PC-3 (cell line): ENCODE results near the gene IL9. TPM values are rescaled to one million over a fixed set of nuclear protein-coding genes. Genes with fewer than 3 reads are reported as not detected.

Source experiments
- ATAC-seq: fragments of 200-7000 bp; cut with Tn5 transposase; 2 replicates; pipeline ENCODE4 v1.9.1; 2020; ENCODE audit warnings: mild to moderate bottlenecking, moderate library complexity
- BruUV-seq: library from RNA; stranded (reverse); fragments of 400-500 nt; replicated peaks from 2 replicates; lab custom pipeline; 2021; lab: Mats Ljungman, UMichigan
- CTCF ChIA-PET: fragments of 300-600 bp; sonication (Branson Sonifier 250); formaldehyde crosslinking; loops from one replicate; lab custom pipeline; 2022; ENCODE audit warnings: antibody characterized with exemption; lab: Charles Lee
- POLR2A ChIA-PET: fragments of 300-600 bp; sonication (Branson Sonifier 250); formaldehyde crosslinking; loops from one replicate; lab custom pipeline; 2022; ENCODE audit warnings: antibody characterized with exemption; ENCODE audit not compliant: unreplicated experiment; lab: Charles Lee
- DNase-seq: peaks from one replicate; pipeline ENCODE4 v3.0.0-alpha.2; 2015
- H2AFZ ChIP-seq: fragments of 300-600 bp; sonication (generic); 2 replicates; pipeline ENCODE4 v1.6.0; 2016; ENCODE audit warnings: antibody characterized with exemption, low read length
- H3F3A ChIP-seq: fragments of 300-600 bp; sonication (generic); one replicate; pipeline ENCODE4 v1.6.0; 2017; ENCODE audit warnings: antibody characterized with exemption, low read length, control low read depth, mild to moderate bottlenecking; ENCODE audit not compliant: unreplicated experiment
- H3K27ac ChIP-seq: fragments of 300-600 bp; sonication (generic); 2 replicates; pipeline ENCODE4 v1.5.1; 2016; ENCODE audit warnings: mild to moderate bottlenecking, low read length
- H3K27me3 ChIP-seq: fragments of 300-600 bp; sonication (generic); 2 replicates; pipeline ENCODE4 v1.6.1; 2016; ENCODE audit warnings: low read length, mixed read lengths
- H3K36me3 ChIP-seq: fragments of 300-600 bp; sonication (generic); 2 replicates; pipeline ENCODE4 v1.6.1; 2016; ENCODE audit warnings: low read depth, mixed run types, low read length, mixed read lengths
- H3K4me1 ChIP-seq: fragments of 300-600 bp; sonication (generic); 2 replicates; pipeline ENCODE4 v1.5.1; 2016; ENCODE audit warnings: low read length; ENCODE audit not compliant: insufficient read depth
- H3K4me2 ChIP-seq: fragments of 300-600 bp; sonication (generic); 2 replicates; pipeline ENCODE4 v1.6.0; 2016; ENCODE audit warnings: low read length
- H3K4me3 ChIP-seq: fragments of 300-600 bp; sonication (generic); 2 replicates; pipeline ENCODE4 v1.5.1; 2016; ENCODE audit warnings: mild to moderate bottlenecking, low read length, mixed read lengths
- H3K79me2 ChIP-seq: fragments of 300-600 bp; sonication (generic); 2 replicates; pipeline ENCODE4 v1.6.1; 2017; ENCODE audit warnings: low read length, mixed read lengths
- H3K9ac ChIP-seq: fragments of 300-600 bp; sonication (generic); 2 replicates; pipeline ENCODE4 v1.6.0; 2016; ENCODE audit warnings: mild to moderate bottlenecking, low read length
- H3K9me2 ChIP-seq: fragments of 300-600 bp; sonication (generic); replicated peaks from 2 replicates; pipeline ENCODE4 v1.6.1; 2016; ENCODE audit warnings: mixed run types, low read length, mixed read lengths
- H3K9me3 ChIP-seq: fragments of 300-600 bp; sonication (generic); 2 replicates; pipeline ENCODE4 v1.6.1; 2016; ENCODE audit warnings: low read length, mixed read lengths
- H4K20me1 ChIP-seq: fragments of 300-600 bp; sonication (generic); 2 replicates; pipeline ENCODE4 v1.6.1; 2016; ENCODE audit warnings: low read length, mixed read lengths
- EZH2 ChIP-seq: fragments of 300-600 bp; sonication (generic); IDR thresholded peaks from one replicate; pipeline ENCODE4 v1.6.1; 2017; ENCODE audit warnings: antibody characterized with exemption, mild to moderate bottlenecking, low read length; ENCODE audit not compliant: unreplicated experiment
- EZH2phosphoT487 ChIP-seq: fragments of 300-600 bp; sonication (generic); IDR thresholded peaks from 2 replicates; pipeline ENCODE4 v1.6.1; 2018; ENCODE audit warnings: mild to moderate bottlenecking, antibody characterized with exemption, low read length, borderline replicate concordance
- intact Hi-C: fragments of 100-400 bp; cut with micrococcal nuclease; formaldehyde crosslinking; loops from 2 replicates; pipeline ENCODE4 v1.9.0; 2023
- total RNA-seq: library from RNA; depleted of rRNA; stranded (reverse); fragments of >200 nt; gene quantifications from 2 replicates; pipeline ENCODE4 v1.2.3, GENCODE V29; 2014
- TF ChIP-seq, protein P1 (sequence below): fragments of 300-600 bp; sonication (generic); conservative IDR thresholded peaks from 2 replicates; pipeline ENCODE4 v1.5.1; 2017; ENCODE audit warnings: antibody characterized with exemption, low read depth, mild to moderate bottlenecking, low read length

Gene IL9
- total RNA-seq, 1 experiment from 2014 or later = not detected

DNA sequence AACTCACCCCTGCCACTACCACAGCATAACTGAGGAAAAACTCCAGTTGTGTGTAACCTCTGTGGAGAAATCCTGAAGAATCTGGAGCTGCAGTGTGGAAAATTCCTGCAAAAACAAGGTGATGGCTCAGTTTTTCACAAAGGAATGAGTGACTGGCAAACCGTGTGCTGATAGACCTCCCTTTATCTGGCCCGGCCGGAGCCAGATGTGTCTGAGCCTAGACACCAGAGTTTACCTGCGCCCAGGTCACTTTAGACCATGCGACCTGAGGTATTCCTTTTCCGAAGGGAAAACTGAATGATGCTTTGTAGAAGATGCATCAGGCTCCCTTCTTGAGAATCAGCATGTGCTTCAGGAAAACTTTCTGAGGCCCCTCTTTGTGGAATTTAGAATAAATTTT, 45.0 kb downstream of the IL9 start:
- Histone ChIP-seq H3K9ac (no peak overlapping the region), H3K36me3 (no peaks in the 10 kb centered on the region), H3K9me2 (no peaks in the 10 kb centered on the region), H3K27ac (no peak overlapping the region), H2AFZ (no peak overlapping the region), H3K79me2 (no peaks in the 10 kb centered on the region), H3F3A (no peaks in the 10 kb centered on the region), H3K4me1 (no peaks in the 10 kb centered on the region), H4K20me1 (no peaks in the 10 kb centered on the region), H3K4me3 (no peak overlapping the region), H3K9me3 (no peaks in the 10 kb centered on the region), H3K27me3 (peaks cover 36% of the 10 kb centered on the region), H3K4me2 (no peak overlapping the region)
- DNase-seq = no peak
- intact Hi-C loops = no loop called here
- POLR2A ChIA-PET = no interaction called here
- ATAC-seq = no peak
- TF ChIP-seq EZH2phosphoT487 = no peak
- TF ChIP-seq EZH2 = no peak
- TF ChIP-seq, protein P1, sequence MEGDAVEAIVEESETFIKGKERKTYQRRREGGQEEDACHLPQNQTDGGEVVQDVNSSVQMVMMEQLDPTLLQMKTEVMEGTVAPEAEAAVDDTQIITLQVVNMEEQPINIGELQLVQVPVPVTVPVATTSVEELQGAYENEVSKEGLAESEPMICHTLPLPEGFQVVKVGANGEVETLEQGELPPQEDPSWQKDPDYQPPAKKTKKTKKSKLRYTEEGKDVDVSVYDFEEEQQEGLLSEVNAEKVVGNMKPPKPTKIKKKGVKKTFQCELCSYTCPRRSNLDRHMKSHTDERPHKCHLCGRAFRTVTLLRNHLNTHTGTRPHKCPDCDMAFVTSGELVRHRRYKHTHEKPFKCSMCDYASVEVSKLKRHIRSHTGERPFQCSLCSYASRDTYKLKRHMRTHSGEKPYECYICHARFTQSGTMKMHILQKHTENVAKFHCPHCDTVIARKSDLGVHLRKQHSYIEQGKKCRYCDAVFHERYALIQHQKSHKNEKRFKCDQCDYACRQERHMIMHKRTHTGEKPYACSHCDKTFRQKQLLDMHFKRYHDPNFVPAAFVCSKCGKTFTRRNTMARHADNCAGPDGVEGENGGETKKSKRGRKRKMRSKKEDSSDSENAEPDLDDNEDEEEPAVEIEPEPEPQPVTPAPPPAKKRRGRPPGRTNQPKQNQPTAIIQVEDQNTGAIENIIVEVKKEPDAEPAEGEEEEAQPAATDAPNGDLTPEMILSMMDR = no peak
- BruUV-seq = no TSS peak
- CTCF ChIA-PET = no interaction called here

DNA sequence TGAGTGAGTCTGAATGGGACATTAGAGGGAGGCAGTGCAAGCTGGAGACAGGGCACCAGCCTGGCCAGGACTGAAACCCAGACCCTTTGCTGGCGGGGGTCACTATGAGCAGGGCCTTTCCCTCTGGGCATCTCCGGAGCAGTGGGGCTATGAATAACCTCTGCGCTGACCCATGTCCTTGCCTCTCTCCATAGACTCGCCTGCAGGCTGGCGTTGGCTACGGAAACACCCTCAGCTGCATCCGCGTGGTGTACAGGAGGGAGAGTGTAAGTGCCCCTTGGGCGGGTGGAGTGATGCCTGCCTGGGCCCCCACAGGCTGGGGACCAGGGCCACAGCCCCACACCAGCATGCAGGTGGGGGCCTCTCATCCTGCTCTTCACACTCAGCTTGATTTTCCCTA, 45.4 kb downstream of the IL9 start:
- DNase-seq = no peak
- POLR2A ChIA-PET = no interaction called here
- Histone ChIP-seq H3K4me3 (no peak overlapping the region), H3F3A (no peaks in the 10 kb centered on the region), H4K20me1 (no peaks in the 10 kb centered on the region), H2AFZ (no peak overlapping the region), H3K9me2 (no peaks in the 10 kb centered on the region), H3K4me2 (no peak overlapping the region), H3K27me3 (peaks cover 34% of the 10 kb centered on the region), H3K27ac (no peak overlapping the region), H3K36me3 (no peaks in the 10 kb centered on the region), H3K9ac (no peak overlapping the region), H3K79me2 (no peaks in the 10 kb centered on the region), H3K4me1 (no peaks in the 10 kb centered on the region), H3K9me3 (no peaks in the 10 kb centered on the region)
- TF ChIP-seq, protein P1 = no peak
- TF ChIP-seq EZH2 = no peak
- TF ChIP-seq EZH2phosphoT487 = no peak
- no TSS peak for BruUV-seq
- intact Hi-C loops = no loop called here
- no peak for ATAC-seq
- CTCF ChIA-PET = no interaction called here

DNA sequence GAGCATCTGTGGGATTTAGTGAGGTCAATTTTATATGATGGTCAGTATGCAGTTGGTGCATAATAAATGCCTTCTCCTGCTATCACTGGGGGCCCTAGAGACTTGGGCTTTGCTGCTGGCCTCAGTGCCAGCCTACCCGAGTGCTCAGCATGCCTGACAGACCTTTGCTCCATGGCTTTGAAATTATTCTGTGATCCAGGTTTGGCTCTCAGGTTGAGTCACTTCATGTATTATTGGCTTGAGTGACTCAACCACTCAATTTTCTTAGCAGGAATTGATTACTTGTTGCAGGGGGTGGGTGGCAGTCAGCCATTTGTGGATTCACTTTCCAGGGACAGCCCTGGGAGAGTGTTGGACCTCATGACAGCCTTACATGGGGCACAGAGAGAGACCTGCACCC, 47.7 kb downstream of the IL9 start:
- ChIA-PET POLR2A (no interaction called here), CTCF (no interaction called here)
- H4K20me1 ChIP-seq = no peaks in the 10 kb centered on the region
- H3K79me2 ChIP-seq = no peaks in the 10 kb centered on the region
- no peak overlapping the region for H3K4me3 ChIP-seq
- H3K27me3 ChIP-seq = peaks cover 16% of the 10 kb centered on the region
- H3K27ac ChIP-seq = no peak overlapping the region
- no peak overlapping the region for H3K4me2 ChIP-seq
- no TSS peak for BruUV-seq
- H3K9ac ChIP-seq = no peak overlapping the region
- no peaks in the 10 kb centered on the region for H3K9me3 ChIP-seq
- no peak overlapping the region for H2AFZ ChIP-seq
- H3K9me2 ChIP-seq = no peaks in the 10 kb centered on the region
- TF ChIP-seq EZH2phosphoT487 = no peak
- no peak for TF ChIP-seq EZH2
- intact Hi-C loops = no loop called here
- no peaks in the 10 kb centered on the region for H3K4me1 ChIP-seq
- H3F3A ChIP-seq = no peaks in the 10 kb centered on the region
- no peak for ATAC-seq
- H3K36me3 ChIP-seq = no peaks in the 10 kb centered on the region
- no peak for DNase-seq
